Endothelial cell of hepatic sinusoid (primary cell): ENCODE measurements around the gene TGM3.

Source experiments
- in situ Hi-C: cut with HindIII; loops from 2 replicates; pipeline ENCODE4 v1.10.0; 2017; ENCODE audit warnings: low sequenced_read_pairs

TGM3 gene

GRCh38 chr20:2305029-2305428 is 9.2 kb downstream of the TGM3 start:
- in situ Hi-C loops: no loop called here

DNA sequence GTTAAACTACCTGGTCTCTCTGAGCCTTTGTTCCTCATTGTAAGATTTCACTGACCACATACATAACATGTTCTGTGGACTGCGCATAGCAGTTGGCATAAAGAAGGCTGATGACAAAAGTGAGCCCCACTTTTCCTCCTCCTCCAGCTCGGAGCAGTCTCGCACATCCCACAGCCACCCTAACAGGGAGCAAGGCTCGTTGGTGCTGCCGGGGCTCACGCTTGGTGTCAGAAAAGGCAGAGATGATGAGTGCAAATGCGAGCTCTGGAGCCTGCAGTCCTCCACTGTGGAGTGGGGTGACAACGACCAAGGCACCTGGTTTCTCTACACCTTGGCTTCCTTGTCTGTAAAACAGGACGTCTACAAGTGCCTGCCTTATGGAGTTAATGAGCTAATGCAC is 9.7 kb downstream of the TGM3 start:
- in situ Hi-C loops: no loop called here

GRCh38 chr20:2305946-2306345 is 10.1 kb downstream of the TGM3 start:
- in situ Hi-C loops: no loop called here

DNA sequence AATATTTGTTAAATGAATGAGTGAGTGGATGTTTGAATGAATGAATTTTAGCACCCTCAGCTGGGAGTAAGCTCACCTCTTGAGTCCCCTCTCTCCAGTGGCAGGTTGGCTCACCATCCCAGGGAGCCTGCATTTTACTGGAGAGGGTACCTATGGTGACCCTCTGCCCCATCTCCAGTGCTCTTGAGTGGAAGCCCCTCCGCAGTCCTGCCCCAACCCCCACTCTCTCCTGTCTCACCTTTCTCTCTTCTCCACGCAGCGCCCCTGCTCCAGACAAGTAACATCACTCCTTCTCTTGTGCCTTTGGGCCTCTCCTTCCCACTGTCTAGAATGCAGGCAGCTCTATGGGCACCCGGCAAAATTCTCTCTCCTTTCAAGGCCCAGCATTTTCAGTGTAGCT is 11.3 kb downstream of the TGM3 start:
- in situ Hi-C loops: no loop called here

- in situ Hi-C loops: no loop called here
Observed at GRCh38 chr20:2311329-2311728, 15.5 kb downstream of the TGM3 start.

DNA sequence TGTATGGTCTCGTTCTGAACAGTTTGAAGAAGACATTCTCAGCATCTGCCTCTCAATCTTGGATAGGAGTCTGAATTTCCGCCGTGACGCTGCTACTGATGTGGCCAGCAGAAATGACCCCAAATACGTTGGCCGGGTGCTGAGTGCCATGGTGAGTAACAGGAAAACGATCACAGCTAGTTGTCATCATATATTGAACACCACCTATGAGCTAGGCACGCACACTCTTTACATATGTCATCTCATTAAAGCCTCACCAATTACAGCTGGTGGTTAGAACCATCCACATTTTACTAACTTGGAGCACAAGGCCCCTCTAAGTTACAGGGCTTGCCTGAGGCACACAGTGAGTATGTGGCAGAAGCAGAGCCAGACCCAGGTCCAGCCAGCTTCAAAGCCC is 17.1 kb downstream of the TGM3 start:
- in situ Hi-C loops: no loop called here

GRCh38 chr20:2313316-2313715 is 17.5 kb downstream of the TGM3 start:
- in situ Hi-C loops: no loop called here

- in situ Hi-C loops: no loop called here
Observed at GRCh38 chr20:2314759-2315439, 19.1 kb downstream of the TGM3 start.

DNA sequence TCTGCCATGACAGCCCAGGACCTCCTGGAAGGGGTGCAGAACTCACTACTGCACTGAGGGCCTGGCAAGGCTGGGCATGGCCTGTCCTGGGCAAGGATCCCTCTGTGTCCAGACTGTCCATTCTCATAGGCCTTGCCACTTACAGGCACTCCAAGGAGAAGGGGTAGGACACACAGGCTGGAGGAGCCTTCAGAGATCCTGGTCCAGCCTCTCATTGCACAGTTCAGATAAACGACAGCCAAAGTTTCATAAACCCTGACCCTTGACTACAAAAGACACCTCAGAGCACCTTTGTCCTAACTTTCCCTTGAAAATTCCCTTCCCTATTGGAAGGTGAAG is 19.6 kb downstream of the TGM3 start:
- in situ Hi-C loops: no loop called here

GRCh38 chr20:2316847-2317495 is 21.2 kb downstream of the TGM3 start:
- in situ Hi-C loops: no loop called here

DNA sequence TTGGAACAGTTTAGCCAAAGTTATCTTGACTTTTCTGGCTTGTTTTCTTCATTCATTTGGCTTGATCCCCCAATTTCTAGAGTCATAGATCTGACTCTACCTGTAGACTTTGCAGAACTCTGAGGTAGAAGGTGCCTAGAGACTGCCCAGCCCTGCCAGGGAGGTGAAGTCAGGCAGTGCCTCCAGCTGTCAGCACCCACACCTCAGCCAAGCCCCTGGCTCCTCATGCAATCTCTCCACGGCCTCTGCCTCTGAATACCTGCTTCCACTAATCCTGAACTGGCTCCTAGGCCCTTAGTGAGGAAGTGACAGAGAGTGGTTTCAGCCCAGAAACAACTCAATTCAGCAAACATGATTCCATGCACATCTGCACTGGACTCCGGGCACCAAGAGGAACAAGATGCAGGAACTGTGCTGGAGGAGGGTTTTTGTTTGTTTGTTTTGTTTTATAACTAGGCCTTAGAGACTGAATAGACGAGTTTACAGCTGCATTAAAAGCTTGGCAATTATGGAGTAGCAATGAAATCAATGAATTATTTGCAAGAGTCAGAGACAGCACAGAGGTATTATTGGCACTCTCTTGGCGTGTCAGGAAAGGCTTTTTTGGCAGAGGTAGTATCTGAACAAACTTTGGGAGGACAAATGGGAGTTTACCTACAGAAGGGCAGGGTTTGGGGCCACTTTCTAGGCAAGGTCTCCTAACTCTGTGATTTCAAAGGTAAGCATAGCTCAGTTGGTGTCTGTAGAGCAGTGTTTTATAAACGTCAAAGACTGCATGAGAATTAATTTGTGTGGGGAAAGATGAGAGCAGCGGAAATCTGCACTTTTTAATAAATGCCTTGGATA is 25.2 kb downstream of the TGM3 start:
- in situ Hi-C loops: no loop called here

- in situ Hi-C loops: no loop called here
Observed at GRCh38 chr20:2323051-2323450, 27.2 kb downstream of the TGM3 start.

- in situ Hi-C loops: no loop called here
Observed at GRCh38 chr20:2326046-2326445, 30.2 kb downstream of the TGM3 start.

- in situ Hi-C loops: no loop called here
Observed at GRCh38 chr20:2327620-2328555, 32.1 kb downstream of the TGM3 start.

- in situ Hi-C loops: no loop called here
Observed at GRCh38 chr20:2329286-2329685, 33.5 kb downstream of the TGM3 start.

GRCh38 chr20:2330090-2330695 is 34.4 kb downstream of the TGM3 start:
- in situ Hi-C loops: loop anchor here (10.0 kb wide), 1 partner anchor 355 kb away; no protein-coding TSS in a partner anchor

- in situ Hi-C loops: loop anchor here (10.0 kb wide), 1 partner anchor 356 kb away; no protein-coding TSS in a partner anchor
Observed at GRCh38 chr20:2331106-2331505, 35.3 kb downstream of the TGM3 start.

GRCh38 chr20:2331901-2332565 is 36.2 kb downstream of the TGM3 start:
- in situ Hi-C loops: loop anchor here (10.0 kb wide), 1 partner anchor 357 kb away; no protein-coding TSS in a partner anchor

GRCh38 chr20:2332711-2333110 is 36.9 kb downstream of the TGM3 start:
- in situ Hi-C loops: loop anchor here (10.0 kb wide), 1 partner anchor 358 kb away; no protein-coding TSS in a partner anchor

GRCh38 chr20:2333821-2334220 is 38.0 kb downstream of the TGM3 start:
- in situ Hi-C loops: loop anchor here (10.0 kb wide), 1 partner anchor 359 kb away; no protein-coding TSS in a partner anchor
